Upper lobe of left lung (tissue), 6 donors: ENCODE data around the gene SNX24. TPM values are rescaled to one million over a fixed set of nuclear protein-coding genes. Genes with fewer than 3 reads are reported as not detected.

ENCODE experiments used
- ATAC-seq, 2 donors: fragments of 200-7000 bp; cut with Tn5 transposase; one replicate each; pipeline ENCODE4 v1.9.1; 2022; ENCODE audit warnings: mild to moderate bottlenecking in 2 of 2, moderate library complexity in 2 of 2; ENCODE audit not compliant: low FRiP score in 2 of 2
- DNase-seq, 2 donors: peaks; one replicate each; pipeline ENCODE4 v3.0.0-alpha.2; 2019 to 2020
- H3K27ac ChIP-seq, 4 donors: fragments of 200-600 bp; sonication (generic); one replicate each; pipeline ENCODE4 v1.5.1; 2016 to 2019
- H3K27me3 ChIP-seq, 4 donors: fragments of 200-600 bp; sonication (generic); one replicate each; pipeline ENCODE4 v1.5.1; 2017 to 2019
- H3K36me3 ChIP-seq, 4 donors: fragments of 200-600 bp; sonication (generic); one replicate each; pipeline ENCODE4 v1.5.1; 2016 to 2019
- H3K4me1 ChIP-seq, 4 donors: fragments of 200-600 bp; sonication (generic); one replicate each; pipeline ENCODE4 v1.5.1; 2018 to 2019
- H3K4me3 ChIP-seq, 4 donors: fragments of 200-600 bp; sonication (generic); one replicate each; pipeline ENCODE4 v1.5.1; 2017 to 2019; ENCODE audit warnings: mild to moderate bottlenecking in 2 of 4, moderate library complexity in 1 of 4
- H3K9me3 ChIP-seq, 4 donors: fragments of 200-600 bp; sonication (generic); one replicate each; pipeline ENCODE4 v1.5.1; 2018 to 2019
- CTCF ChIP-seq, 6 experiments: fragments of 450-650 bp in 4 of 6; fragments of 200-600 bp in 2 of 6; sonication (generic) in 2 of 6; IDR thresholded peaks; one replicate each; pipeline ENCODE4 v1.5.1; 2016 to 2019; ENCODE audit warnings: antibody characterized with exemption in 6 of 6
- EP300 ChIP-seq, 4 donors: sonication (generic); formaldehyde crosslinking; IDR thresholded peaks; one replicate each; pipeline ENCODE4 v1.5.1; 2017; ENCODE audit warnings: antibody characterized with exemption in 4 of 4, control low read depth in 2 of 4
- POLR2A ChIP-seq, 4 donors: fragments of 450-650 bp; IDR thresholded peaks; one replicate each; pipeline ENCODE4 v1.5.1; 2016 to 2017; ENCODE audit warnings: antibody characterized with exemption in 4 of 4, mild to moderate bottlenecking in 2 of 4
- POLR2AphosphoS5 ChIP-seq, 2 donors: sonication (generic); formaldehyde crosslinking; IDR thresholded peaks; one replicate each; pipeline ENCODE4 v1.5.1; 2017; ENCODE audit warnings: antibody characterized with exemption in 2 of 2
- WGBS, 2 donors: methylation state at CpG; one replicate each; pipeline ENCODE4 v1.1.5; 2017 to 2018; 5-methylcytosine and 5-hydroxymethylcytosine counted together
- total RNA-seq, 6 donors: library from RNA; depleted of rRNA in 4 of 6; stranded (reverse); fragments of >200 nt in 4 of 6; gene quantifications; one replicate each; pipeline versions ENCODE4 v1.1.0 to v1.2.1, GENCODE V29; 2016 to 2021
- donor health status: DM: no; HTN: no; CAD: no; lungs with moderate emphysema.
- donor health status: DM: no; HTN: yes; CAD: no; lungs with severe emphysema.

Gene SNX24
- total RNA-seq, 6 donors from 2014 or later = 24.2 to 61.8 (median 35.6) TPM

- Histone ChIP-seq H3K27me3 (no peaks in the 10 kb centered on the region), H3K4me1 (no peaks in the 10 kb centered on the region), H3K9me3 (no peaks in the 10 kb centered on the region), H3K36me3 (peaks cover 0 to 4% (median 0%) of the 10 kb centered on the region in 4 donors), H3K4me3 (no peak overlapping the region), H3K27ac (no peak overlapping the region)
- WGBS, 2 donors = 91 to 100% methylated on average over 1 of the region's 1 CpG
- no peak for TF ChIP-seq EP300 (IDR thresholded peaks at IDR 0.05)
- TF ChIP-seq POLR2A (IDR thresholded peaks at IDR 0.05) = no peak
- TF ChIP-seq CTCF (IDR thresholded peaks at IDR 0.05) = no peak
- no peak for TF ChIP-seq POLR2AphosphoS5 (IDR thresholded peaks at IDR 0.05)
- DNase-seq (no peak), ATAC-seq (no peak)
These were observed 155.3 kb downstream of the SNX24 start for GRCh38 chr5:123000731-123001130.

GRCh38 chr5:123001808-123002207 is 156.4 kb downstream of the SNX24 start:
- Histone ChIP-seq H3K27me3 (no peaks in the 10 kb centered on the region), H3K27ac (no peak overlapping the region), H3K4me1 (no peaks in the 10 kb centered on the region), H3K36me3 (peaks cover 0 to 4% (median 0%) of the 10 kb centered on the region in 4 donors), H3K9me3 (no peaks in the 10 kb centered on the region), H3K4me3 (no peak overlapping the region)
- 83 to 86% methylated on average over 7 of the region's 7 CpGs for WGBS, 2 donors
- no peak for ATAC-seq
- DNase-seq = no peak
- TF ChIP-seq POLR2A (IDR thresholded peaks at IDR 0.05) = no peak
- TF ChIP-seq POLR2AphosphoS5 (IDR thresholded peaks at IDR 0.05) = no peak
- TF ChIP-seq EP300 (IDR thresholded peaks at IDR 0.05) = no peak
- no peak for TF ChIP-seq CTCF (IDR thresholded peaks at IDR 0.05)

GRCh38 chr5:123007182-123007581 is 161.8 kb downstream of the SNX24 start:
- TF ChIP-seq POLR2AphosphoS5 (IDR thresholded peaks at IDR 0.05) = no peak
- no peak for TF ChIP-seq CTCF (IDR thresholded peaks at IDR 0.05)
- no peak for TF ChIP-seq EP300 (IDR thresholded peaks at IDR 0.05)
- no peak for TF ChIP-seq POLR2A (IDR thresholded peaks at IDR 0.05)
- no peak overlapping the region for H3K4me3 ChIP-seq
- H3K27ac ChIP-seq = no peak overlapping the region
- ATAC-seq (no peak), DNase-seq (no peak)
- peaks cover 0 to 7% (median 0%) of the 10 kb centered on the region in 4 donors for H3K36me3 ChIP-seq
- 90 to 92% methylated on average over 6 of the region's 6 CpGs for WGBS, 2 donors
- no peaks in the 10 kb centered on the region for H3K9me3 ChIP-seq
- H3K27me3 ChIP-seq = no peaks in the 10 kb centered on the region
- no peaks in the 10 kb centered on the region for H3K4me1 ChIP-seq

GRCh38 chr5:123007754-123008153 is 162.3 kb downstream of the SNX24 start:
- 90 to 95% methylated on average over 6 of the region's 6 CpGs for WGBS, 2 donors

More at GRCh38 chr5:123007754-123008153, 162.3 kb downstream of the SNX24 start:
- Histone ChIP-seq H3K9me3 (no peaks in the 10 kb centered on the region), H3K4me3 (no peak overlapping the region), H3K36me3 (peaks cover 0 to 7% (median 0%) of the 10 kb centered on the region in 4 donors), H3K27ac (no peak overlapping the region), H3K4me1 (no peaks in the 10 kb centered on the region), H3K27me3 (no peaks in the 10 kb centered on the region)
- TF ChIP-seq POLR2A (IDR thresholded peaks at IDR 0.05) (no peak), EP300 (IDR thresholded peaks at IDR 0.05) (no peak), CTCF (IDR thresholded peaks at IDR 0.05) (no peak), POLR2AphosphoS5 (IDR thresholded peaks at IDR 0.05) (no peak)
- ATAC-seq (no peak), DNase-seq (no peak)
